ENCODE results near the gene MIB2.

DNA sequence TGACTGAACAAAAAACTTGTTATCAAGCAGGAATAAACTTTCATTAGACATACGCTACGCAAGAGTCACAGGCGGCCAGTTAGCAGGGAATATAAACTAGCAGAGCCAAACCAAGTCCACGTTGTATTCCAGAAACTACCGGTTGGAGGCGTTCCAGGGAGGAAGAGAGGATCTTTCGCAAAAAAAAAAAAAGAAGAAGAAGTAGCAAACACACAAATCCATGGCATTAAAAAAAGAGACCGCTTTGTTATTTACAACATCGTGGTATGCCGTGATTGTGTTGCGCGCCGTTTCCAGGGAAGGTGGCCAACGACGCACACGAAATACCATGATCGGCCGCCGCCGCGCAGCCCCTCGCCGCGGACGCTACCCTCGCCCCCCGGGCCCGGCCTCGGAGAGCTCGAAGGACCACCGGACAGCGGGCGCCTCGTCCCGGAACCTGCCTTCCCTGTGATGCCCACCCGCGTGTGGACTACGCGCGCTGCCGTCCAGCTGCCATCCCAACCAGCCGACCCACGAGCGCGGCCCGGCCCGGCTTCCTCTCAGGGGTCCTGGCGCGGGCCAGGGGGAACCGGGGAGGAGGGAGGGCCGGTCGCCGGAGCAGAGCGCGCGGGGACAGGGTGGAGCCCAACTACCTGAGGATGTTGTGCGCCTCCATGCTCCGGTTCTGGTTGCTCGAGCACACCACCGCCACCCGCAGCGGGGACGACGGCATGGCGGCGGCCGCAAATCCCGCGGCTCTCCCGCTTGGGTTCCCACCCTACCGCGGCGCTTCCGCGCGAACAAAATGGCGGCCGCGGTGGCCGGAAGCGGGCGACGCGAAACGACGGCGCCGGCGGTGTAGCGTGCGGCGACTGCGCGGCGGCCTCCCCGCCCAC, 41.2 kb upstream of the MIB2 start:
- TF ChIP-seq POLR2A (IDR thresholded peaks at IDR 0.05; ENCODE audit: low read depth, low read length) = no peak
- TF ChIP-seq TAF1 (IDR thresholded peaks at IDR 0.05; ENCODE audit: borderline replicate concordance, low read depth, low read length) = no peak

Measured in GM12892 (cell line).